ENCODE results near the gene IQCE.

The IQCE gene

GRCh38 chr7:2651336-2651735, 92.6 kb downstream of the IQCE start:
- DNase-seq: no peak

GRCh38 chr7:2651847-2652735, 93.3 kb downstream of the IQCE start:
- no peak for DNase-seq

GRCh38 chr7:2652736-2653060, 93.9 kb downstream of the IQCE start:
- DNase-seq: no peak

- DNase-seq: no peak
Observed at GRCh38 chr7:2654059-2654458, 95.3 kb downstream of the IQCE start.

GRCh38 chr7:2655870-2656614, 97.3 kb downstream of the IQCE start:
- DNase-seq: no peak

GRCh38 chr7:2657208-2657607, 98.4 kb downstream of the IQCE start:
- no peak for DNase-seq

- no peak for DNase-seq
Observed at GRCh38 chr7:2657920-2658671, 99.3 kb downstream of the IQCE start.

- DNase-seq: no peak
Observed at GRCh38 chr7:2658941-2659340, 100.2 kb downstream of the IQCE start.

GRCh38 chr7:2659556-2660358, 101.0 kb downstream of the IQCE start:
- no peak for DNase-seq

- DNase-seq: no peak
Observed at GRCh38 chr7:2660359-2661095, 101.7 kb downstream of the IQCE start.

- DNase-seq: no peak
Observed at GRCh38 chr7:2661096-2661449, 102.3 kb downstream of the IQCE start.

- DNase-seq: no peak
Observed at GRCh38 chr7:2661602-2662272, 103.0 kb downstream of the IQCE start.

GRCh38 chr7:2662273-2663120, 103.7 kb downstream of the IQCE start:
- no peak for DNase-seq

GRCh38 chr7:2663121-2663886, 104.5 kb downstream of the IQCE start:
- no peak for DNase-seq

- no peak for DNase-seq
Observed at GRCh38 chr7:2663960-2664359, 105.2 kb downstream of the IQCE start.

Data from NCI-H2171 (cell line).